ENCODE data around the gene PANK2. TPM values are rescaled to one million over a fixed set of nuclear protein-coding genes. Genes with fewer than 3 reads are reported as not detected.

Gene PANK2
- total RNA-seq, 1 experiment from 2014 or later: 62.7 TPM

Small RNAs within 50 kb of the gene (microRNA-seq; reads per million reads assigned to microRNA genes)
- gene MIR103A2 (ENCODE audit: borderline number of aligned reads) (not detected), gene MIR103B2 (ENCODE audit: borderline number of aligned reads) (not detected)

Other genes starting within 250 kb of the PANK2 start
- gene GFRA4, start 226.0 kb upstream of the PANK2 start, total RNA-seq (2021): not detected in 3 replicates
- 5.3 to 7.1 TPM (median 7.0 TPM) in 3 replicates for gene ADAM33, start 207.4 kb upstream of the PANK2 start, total RNA-seq (2021)
- gene SIGLEC1, start 176.8 kb upstream of the PANK2 start, total RNA-seq (2021): 0.04 to 0.11 TPM in 2 of 3 replicates, not detected in the other
- 6.3 to 8.5 TPM (median 8.2 TPM) in 3 replicates for gene HSPA12B, start 156.7 kb upstream of the PANK2 start, total RNA-seq (2021)
- gene ADISSP, start 121.6 kb upstream of the PANK2 start, total RNA-seq (2021): 109 to 129 TPM (median 113 TPM) in 3 replicates
- 0.41 to 0.72 TPM (median 0.64 TPM) in 3 replicates for gene SPEF1, start 107.9 kb upstream of the PANK2 start, total RNA-seq (2021)
- 55.3 to 58.7 TPM (median 57.6 TPM) in 3 replicates for gene CENPB, start 102.6 kb upstream of the PANK2 start, total RNA-seq (2021)
- gene CDC25B, start 93.1 kb upstream of the PANK2 start, total RNA-seq (2021): 35.2 to 37.5 TPM (median 37.4 TPM) in 3 replicates
- gene AP5S1, start 68.8 kb upstream of the PANK2 start, total RNA-seq (2021): 2.8 to 4.1 TPM (median 3.1 TPM) in 3 replicates
- 23.4 to 26.0 TPM (median 24.4 TPM) in 3 replicates for gene MAVS, start 42.6 kb upstream of the PANK2 start, total RNA-seq (2021)
- 11.0 to 12.5 TPM (median 11.7 TPM) in 3 replicates for gene RNF24, start 126.2 kb downstream of the PANK2 start, total RNA-seq (2021)